Hair follicular keratinocyte (primary cell): ENCODE results near the gene NT5E. TPM values are rescaled to one million over a fixed set of nuclear protein-coding genes. Genes with fewer than 3 reads are reported as not detected.

Source experiments
- total RNA-seq: library from RNA; depleted of rRNA; stranded (reverse); fragments of >200 nt; gene quantifications from 2 replicates; pipeline ENCODE4 v1.2.3, GENCODE V29; 2015

NT5E gene
- total RNA-seq = 108 and 248 TPM in 2 replicates

DNA sequence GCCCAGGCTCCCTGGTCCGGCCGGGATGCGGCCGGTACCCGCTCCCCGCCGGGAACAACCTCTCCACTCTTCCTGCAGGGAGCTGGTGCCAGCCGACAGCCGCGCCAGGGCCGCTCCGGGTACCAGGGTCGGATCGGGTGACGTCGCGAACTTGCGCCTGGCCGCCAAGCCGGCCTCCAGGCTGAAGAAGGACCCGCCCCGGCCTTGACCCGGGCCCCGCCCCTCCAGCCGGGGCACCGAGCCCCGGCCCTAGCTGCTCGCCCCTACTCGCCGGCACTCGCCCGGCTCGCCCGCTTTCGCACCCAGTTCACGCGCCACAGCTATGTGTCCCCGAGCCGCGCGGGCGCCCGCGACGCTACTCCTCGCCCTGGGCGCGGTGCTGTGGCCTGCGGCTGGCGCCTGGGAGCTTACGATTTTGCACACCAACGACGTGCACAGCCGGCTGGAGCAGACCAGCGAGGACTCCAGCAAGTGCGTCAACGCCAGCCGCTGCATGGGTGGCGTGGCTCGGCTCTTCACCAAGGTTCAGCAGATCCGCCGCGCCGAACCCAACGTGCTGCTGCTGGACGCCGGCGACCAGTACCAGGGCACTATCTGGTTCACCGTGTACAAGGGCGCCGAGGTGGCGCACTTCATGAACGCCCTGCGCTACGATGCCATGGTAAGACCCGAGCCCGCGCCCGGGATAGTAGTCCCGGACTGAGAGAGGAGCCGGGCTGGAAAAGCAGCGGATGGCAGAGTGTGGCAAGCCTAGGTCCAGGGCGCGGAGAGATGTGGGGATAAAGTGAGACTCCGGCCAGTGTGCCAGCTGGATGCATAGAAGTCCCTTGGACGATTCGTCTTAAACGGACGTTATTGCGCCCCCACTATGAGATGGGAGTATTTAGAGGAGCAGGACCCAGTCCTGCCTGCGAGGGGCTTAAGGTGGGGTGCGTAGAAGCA, at the start of gene NT5E:
Gene NT5E, plus strand, starts transcription at position 266 of the 942 bp plus-strand sequence. Its CDS starts 57 bp downstream, at position 323.

Other genes starting within 250 kb of the NT5E start
- 71.3 and 75.8 TPM in 2 replicates for gene SNX14, start 143.8 kb downstream of the NT5E start, total RNA-seq
- 47.3 and 69.1 TPM in 2 replicates for gene SYNCRIP, start 192.8 kb downstream of the NT5E start, total RNA-seq